GM21367 (cell line): ENCODE measurements around the gene KCNG3.

ENCODE experiments used
- ATAC-seq: cut with Tn5 transposase; IDR thresholded peaks from one replicate; pipeline ENCODE4 v1.9.1; 2021; ENCODE audit not compliant: unreplicated experiment

Gene KCNG3

GRCh38 chr2:42488297-42488696 is 5.5 kb downstream of the KCNG3 start:
- ATAC-seq, result no peak

DNA sequence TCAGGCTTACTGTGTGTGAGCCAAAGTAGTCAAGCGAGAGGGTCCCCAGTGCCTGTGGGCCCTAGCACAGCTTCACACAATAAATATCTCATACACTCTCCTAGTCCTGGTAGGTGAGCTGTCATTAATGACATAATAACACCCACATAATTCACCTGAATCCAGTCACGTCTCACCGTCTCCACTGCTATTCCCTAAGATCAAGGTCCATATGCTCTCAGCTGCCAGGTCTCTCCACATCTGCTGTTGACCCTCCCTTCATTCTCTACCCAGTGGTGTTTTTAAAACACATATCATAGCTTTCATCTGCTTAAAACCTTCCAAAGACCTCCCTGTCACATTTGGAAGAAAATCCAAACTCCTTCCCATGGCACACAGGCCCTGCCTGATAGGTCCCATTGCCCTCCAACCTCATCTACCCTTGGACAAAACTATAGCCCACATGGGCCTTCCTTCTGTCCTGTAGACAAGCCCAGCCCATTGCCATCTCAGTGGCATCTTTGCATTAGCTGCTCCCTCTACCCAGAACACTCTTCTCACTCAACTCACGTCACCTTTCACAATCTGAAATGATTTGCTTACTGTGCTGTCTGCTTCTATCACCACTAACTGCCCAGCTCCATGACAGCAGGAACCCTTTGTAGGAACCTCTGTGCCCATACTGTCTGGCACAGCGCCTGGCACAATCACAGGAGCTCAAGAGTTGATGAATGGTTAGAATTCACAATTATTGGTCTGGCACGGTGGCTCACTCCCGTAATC is 7.5 kb downstream of the KCNG3 start:
- ATAC-seq, result no peak

DNA sequence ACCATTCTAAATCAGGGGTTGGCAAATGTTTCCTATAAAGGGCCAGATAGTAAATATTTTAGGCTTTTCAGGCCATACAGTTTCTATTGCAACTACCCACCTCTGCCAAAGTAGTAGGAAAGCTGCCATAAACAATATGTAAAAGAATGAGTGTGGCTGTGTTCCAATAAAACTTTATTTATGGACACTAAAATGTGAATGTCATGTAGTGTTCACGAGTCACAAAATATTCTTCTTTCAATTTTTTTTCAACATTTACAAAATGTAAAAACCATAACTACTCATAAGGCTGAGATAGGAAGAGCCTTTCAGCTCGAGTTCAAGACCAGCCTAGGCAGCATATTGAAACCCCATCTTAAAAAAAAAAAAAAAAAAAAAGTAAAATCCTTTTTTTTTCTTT is 13.4 kb downstream of the KCNG3 start:
- ATAC-seq, result no peak

GRCh38 chr2:42474765-42475454 is 18.9 kb downstream of the KCNG3 start:
- no peak for ATAC-seq

GRCh38 chr2:42470706-42471105 is 23.1 kb downstream of the KCNG3 start:
- ATAC-seq, result no peak

GRCh38 chr2:42464631-42465030 is 29.2 kb downstream of the KCNG3 start:
- no peak for ATAC-seq

DNA sequence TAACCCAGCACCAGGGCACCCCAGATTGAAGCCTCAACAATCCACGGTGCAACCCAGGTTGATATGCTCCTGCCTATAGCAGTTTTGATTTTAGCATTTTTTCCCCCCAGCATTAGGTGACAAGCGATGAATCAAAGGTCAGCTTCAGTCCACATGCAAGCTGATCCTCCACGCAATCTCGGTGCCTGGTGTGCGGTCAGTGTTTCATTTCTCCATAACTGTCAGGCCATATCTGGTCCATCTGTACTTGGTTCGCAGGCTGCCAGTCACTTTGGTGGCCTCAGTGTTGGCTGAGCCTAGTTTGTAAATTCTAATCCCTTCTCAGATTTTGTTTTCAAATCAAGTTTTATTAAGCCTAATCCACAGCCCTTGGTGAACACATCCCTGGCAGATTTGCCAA is 30.2 kb downstream of the KCNG3 start:
- no peak for ATAC-seq

DNA sequence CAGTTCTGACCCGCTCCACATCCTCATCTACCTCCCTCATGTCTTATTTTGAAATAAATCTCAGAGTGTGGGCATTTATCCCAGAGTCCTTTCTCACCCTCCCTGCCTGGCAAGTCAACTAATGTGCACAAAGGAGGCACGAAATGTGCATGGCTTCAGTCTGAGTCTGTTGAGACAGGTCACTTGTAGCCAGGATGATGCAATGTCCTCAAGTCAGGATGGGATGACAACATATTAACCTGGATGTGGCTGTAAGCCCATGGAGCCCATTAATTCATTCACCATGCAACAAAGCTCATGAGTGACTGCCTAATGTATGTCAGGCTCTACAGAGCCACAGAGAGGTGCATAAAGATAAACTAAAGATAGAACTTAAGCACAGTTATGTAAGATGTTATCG is 34.5 kb downstream of the KCNG3 start:
- no peak for ATAC-seq

DNA sequence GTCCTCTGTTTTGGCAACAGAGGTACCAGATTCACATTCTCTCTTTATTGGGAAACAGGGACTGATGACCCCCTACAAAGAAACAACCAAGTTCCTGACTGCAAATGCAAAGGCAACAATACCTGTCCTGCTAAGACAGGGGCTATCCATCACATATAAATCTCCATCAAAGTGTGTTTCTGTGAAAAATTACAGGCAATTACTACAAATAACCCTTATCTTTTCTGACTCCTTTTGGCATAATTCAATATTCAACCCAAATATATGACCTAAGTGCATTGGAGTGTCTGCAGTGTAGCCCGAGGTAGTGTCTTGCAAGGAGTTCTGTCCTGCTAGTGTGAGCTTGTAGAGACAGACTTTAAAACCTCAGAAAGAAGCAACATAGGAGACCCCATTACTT is 35.4 kb downstream of the KCNG3 start:
- ATAC-seq, result no peak

GRCh38 chr2:42457011-42457410 is 36.8 kb downstream of the KCNG3 start:
- no peak for ATAC-seq

DNA sequence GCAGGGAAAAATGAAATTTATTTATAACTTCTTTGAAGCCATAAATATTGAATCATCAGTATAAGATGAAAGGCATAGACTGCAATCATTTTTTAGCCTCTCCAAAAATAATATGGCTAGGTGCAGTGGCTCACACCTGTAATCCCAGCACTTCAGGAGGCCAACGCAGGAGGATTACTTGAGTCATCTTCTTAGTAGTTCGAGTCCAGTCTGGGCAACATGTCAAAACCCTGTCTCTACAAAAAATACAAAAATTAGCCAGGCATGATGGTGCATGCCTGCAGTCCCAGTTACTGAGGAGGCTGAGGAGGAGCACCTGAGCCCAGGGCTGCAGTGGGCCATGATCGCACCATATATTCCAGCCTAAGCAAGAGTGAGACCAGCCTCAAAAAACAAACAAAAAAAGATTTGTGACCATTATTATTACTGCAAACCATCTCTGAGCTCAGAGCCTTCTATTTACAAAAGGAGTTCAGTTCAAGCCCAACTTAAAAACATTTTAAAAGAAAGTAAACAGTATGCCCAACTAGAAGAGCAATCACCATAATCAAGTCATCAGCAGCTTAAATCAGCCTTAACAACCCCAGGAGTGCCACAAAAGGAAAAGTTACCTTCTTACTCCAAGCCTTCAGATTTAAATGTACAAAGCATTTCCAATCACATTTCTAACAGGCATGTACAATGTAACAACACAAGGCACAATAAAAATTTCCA is 37.5 kb downstream of the KCNG3 start:
- no peak for ATAC-seq

- no peak for ATAC-seq
These were observed 41.2 kb downstream of the KCNG3 start for GRCh38 chr2:42452545-42452944.

- ATAC-seq, result no peak
These were observed 43.6 kb downstream of the KCNG3 start for GRCh38 chr2:42450136-42450535.

DNA sequence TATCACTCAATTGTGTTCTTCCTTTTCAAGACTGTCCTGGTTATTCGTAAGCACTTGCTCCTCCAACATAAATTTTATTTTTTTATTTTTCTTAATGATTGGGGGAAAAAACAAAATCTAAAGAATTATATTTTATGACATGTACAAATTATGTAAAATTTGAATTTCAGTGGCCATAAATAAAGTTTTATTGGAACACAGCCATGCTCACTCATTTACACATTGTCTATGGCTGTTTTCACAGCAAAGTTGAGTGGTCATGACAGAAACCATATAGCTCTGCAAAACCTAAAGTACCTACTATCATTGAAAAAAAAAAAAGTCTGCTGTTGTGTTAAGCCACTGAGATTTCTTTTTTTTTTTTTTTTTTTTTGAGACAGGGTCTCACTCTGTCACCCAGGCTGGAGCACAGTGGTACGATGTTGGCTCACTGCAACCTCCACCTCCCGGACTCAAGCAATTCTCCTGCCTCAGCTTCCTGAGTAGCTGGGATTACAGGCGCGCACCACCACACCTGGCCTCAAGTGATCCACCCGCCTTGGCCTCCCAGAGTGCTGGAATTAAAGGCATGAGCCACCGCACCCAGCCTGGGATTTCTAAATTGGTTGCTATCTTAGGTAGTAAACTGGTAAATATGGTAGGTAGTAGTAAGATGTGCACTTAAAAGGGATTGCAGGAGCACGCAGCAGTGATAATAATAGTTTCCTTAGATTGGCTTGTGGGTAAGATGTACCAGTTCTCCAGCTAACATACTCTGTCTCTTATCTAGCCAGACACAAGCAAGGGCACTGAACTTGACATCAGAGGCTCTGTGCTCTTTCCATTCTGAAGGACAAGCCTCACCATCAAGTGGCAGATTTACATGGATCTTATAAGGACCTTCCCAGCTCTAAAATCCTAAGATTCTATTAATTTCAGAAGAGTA is 44.4 kb downstream of the KCNG3 start:
- no peak for ATAC-seq

DNA sequence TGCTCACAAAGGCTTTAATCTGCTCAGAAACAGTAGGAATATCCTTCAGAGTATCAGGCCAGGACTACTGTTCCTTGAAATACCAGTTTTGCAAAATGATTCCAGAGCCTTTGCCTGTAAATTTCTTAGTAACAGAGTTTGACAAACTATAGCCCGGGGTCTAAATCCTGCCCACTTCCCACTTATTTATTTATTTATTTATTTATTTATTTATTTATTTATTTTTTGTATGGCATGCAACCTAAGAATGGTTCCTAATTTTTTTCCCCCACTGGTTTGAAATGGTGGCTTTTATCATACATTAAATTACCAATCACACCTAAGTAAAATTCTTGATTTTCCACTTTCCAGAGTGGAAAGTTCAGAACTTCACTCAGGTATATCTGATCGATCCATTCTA is 45.6 kb downstream of the KCNG3 start:
- no peak for ATAC-seq

- no peak for ATAC-seq
These were observed 47.1 kb downstream of the KCNG3 start for GRCh38 chr2:42446503-42447271.

DNA sequence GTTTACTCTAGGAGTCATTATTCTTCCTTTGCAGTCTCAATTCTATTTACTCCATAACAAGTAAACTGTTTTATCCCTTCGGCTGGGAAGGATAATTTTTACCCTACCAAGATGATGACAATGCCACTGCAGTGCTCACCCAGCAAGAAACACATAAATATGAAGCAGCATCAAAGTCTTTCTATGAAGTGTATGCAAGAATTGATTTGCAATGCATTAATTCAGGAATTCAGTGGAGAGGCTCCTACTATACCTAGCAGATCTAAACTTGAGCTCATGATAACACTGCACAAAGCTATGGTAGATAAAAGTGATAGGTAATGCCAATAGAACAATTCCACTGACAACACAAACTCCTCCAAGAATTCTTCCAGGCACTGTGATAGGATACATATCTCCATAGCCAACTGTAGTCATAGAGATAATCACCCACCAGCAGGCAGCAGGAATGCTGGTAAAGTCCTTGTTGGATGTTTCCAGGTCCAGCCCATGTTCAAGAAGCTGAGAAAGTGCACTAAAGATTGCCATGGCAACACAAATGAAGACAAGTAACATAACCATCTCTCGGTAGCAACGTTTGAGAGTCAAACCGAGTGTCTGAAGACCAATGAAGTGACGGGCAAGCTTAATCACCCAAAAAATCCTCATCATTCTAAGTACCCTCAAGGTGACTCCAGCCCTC is 49.9 kb downstream of the KCNG3 start:
- no peak for ATAC-seq

GRCh38 chr2:42442774-42443173 is 51.0 kb downstream of the KCNG3 start:
- no peak for ATAC-seq

- no peak for ATAC-seq
These were observed 55.1 kb downstream of the KCNG3 start for GRCh38 chr2:42438685-42439084.

GRCh38 chr2:42436370-42436769 is 57.4 kb downstream of the KCNG3 start:
- ATAC-seq, result no peak
